GM19193 (cell line): ENCODE results near the gene ROBO1.

Experiments
- POLR2A ChIP-seq: IDR thresholded peaks from 4 replicates; pipeline ENCODE4 v1.6.1; 2011; ENCODE audit not compliant: insufficient read depth, insufficient read length; ENCODE audit errors: extremely low read depth

The ROBO1 gene

GRCh38 chr3:78712270-78712669, 1055.5 kb downstream of the ROBO1 start:
- no peak for TF ChIP-seq POLR2A

GRCh38 chr3:78708565-78709073, 1059.2 kb downstream of the ROBO1 start:
- no peak for TF ChIP-seq POLR2A

- TF ChIP-seq POLR2A = no peak
Observed at GRCh38 chr3:78707609-78708008, 1060.2 kb downstream of the ROBO1 start.

DNA sequence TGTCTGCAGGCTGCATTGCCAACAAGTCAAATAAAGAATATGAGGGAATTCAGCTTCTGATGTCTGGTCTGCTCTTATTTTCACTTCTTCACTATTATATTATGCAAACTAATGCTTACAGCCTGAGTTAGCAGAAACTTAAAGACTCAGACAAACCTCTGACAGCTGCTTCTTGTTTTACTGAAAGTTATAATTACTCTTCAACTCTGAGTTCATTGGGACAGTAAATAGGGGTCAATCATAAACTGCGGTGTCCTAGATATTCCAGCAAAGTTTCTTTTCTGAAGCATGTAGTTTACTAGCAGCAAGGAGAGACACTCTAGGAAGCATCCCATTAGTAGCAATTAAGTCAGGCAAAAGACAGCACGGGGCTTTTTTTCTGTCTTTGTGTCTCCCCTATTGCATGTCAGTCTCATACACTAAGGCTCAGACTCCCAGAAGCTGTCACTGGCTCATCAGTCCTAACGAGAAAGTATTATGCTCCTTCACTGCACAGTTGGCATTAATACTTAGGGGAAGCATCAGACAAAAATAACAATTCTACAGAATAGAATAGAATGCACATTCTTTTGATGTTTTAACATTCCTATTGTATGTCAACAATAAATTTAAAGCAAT, 1060.8 kb downstream of the ROBO1 start:
- TF ChIP-seq POLR2A = no peak

DNA sequence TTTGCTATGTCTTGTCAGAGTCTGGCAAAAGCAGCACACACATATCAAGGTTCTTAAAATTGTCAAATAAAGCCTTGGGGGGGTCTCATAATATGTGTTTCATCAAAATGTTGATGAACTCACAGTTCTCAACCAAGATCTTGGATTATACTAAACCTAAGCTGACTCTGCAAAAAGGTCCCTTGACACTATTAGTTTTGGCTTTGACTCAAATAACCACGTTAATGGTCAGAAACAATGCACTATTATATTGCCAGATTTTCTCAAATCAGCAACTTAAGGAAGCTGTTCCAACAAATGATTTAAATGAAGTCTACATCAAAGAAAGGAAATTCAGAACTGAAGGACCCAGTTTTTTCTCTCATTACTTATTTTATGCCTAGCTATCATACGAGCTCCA, 1063.9 kb downstream of the ROBO1 start:
- no peak for TF ChIP-seq POLR2A

DNA sequence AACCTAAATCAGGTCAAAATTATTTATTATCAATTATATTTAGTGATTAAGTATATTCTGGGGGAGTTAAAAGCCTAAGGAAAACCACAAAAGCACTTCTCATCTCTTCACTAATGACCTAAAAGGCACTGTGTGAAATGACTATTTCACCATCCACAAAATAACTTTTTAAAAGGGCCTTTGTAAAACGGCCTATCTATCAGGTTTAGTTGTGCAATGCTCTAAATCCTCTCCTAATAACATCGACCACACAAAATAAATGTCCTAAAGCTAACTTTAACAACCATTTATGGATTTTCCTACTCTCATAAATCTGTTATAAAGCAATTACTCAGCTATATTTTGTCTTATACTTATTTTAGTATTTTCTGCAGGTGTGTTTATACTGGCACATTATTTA, 1066.3 kb downstream of the ROBO1 start:
- no peak for TF ChIP-seq POLR2A

- TF ChIP-seq POLR2A = no peak
Observed at GRCh38 chr3:78698431-78698830, 1069.4 kb downstream of the ROBO1 start.

- no peak for TF ChIP-seq POLR2A
Observed at GRCh38 chr3:78697426-78697825, 1070.4 kb downstream of the ROBO1 start.

- no peak for TF ChIP-seq POLR2A
Observed at GRCh38 chr3:78690766-78691165, 1077.0 kb downstream of the ROBO1 start.

DNA sequence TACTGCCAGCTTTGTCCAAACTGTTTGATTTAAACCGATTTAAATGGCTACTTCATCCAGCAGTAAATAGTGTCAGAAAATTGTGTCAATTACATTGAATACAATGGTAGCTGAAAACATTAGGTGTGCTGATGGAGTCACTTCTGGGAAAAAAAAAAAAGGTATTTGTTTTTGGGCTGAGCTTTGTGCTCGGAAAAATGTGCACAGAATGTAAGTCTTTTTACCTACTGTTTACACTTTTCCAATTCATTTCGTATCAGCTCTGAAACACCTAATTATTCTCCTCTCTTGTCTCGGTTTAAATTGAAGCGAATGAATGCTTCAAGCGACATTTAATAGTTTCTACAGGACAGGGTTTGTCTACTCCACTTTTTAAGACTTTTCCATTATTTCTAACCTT, 1078.4 kb downstream of the ROBO1 start:
- TF ChIP-seq POLR2A = no peak

DNA sequence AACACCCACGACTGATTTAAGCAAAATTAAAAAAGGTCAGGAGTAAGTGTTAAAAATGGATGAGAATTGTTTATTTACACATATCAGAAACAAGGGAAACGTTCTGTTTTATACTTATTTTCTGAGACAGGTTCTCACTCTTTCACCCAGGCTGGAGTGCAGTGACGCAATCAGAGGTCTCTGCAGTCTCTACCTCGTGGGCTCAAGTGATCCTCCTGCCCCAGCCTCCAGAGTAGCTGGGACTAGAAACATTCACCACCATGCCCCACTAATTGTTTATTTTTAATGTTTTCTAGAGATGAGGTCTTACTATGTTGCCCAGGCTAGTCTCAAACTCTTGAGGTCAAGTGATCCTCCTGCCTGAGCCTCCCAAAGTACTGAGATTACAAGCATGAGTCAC, 1080.3 kb downstream of the ROBO1 start:
- TF ChIP-seq POLR2A = no peak

DNA sequence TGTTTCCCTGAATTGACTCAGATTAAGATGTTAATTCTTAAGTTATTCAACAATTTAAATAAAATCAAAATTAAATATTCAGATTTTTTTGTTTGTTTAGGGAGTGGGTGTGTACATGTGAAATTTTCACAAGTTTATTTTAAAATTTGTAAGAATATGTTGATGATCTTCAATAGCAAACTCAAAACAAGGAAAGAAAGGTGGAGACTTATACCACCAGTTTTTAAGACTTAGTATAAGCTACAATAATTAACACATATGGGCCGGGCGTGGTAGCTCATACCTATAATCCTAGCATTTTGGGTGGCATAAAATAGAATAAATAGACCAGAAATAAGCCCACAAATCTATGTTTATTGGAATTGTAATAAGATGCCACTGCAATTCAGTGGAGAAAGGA, 1084.5 kb downstream of the ROBO1 start:
- no peak for TF ChIP-seq POLR2A

DNA sequence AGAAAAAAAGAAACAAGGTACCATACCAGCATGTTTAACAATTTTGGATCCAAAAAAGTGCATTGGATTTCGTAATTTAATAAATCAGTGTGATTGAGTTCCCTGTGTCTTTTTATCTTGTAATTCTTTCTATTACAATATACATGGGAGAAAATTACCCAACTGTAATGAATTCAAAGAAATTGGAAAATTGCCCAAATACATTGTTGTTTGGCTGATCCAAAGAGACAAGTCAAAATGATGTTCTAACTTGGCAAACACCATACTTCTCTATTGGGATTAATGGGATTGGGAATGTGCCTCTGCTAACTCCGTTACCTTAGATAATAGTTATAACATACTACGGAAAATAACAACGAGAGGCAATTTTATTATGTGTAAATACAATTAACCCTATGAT, 1097.1 kb downstream of the ROBO1 start:
- no peak for TF ChIP-seq POLR2A

GRCh38 chr3:78670094-78670493, 1097.7 kb downstream of the ROBO1 start:
- TF ChIP-seq POLR2A = no peak

DNA sequence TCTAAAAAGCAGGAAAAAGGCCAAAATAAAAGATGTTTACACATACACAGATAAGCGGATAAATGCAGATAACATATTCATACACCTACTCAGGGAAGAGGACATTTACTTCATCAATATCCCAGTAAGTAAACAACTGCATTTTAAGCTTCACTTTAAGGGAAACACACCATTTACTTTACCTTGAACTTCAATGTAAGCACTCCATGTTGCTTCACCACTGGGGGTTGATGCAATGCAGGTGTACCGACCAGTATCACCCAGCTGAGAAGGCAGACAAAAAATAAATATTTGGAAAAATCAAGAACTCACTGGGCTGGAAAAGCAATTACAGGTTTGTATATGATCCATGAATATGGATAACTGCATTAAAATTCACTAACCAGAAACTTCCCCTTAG, 1099.5 kb downstream of the ROBO1 start:
- TF ChIP-seq POLR2A = no peak

DNA sequence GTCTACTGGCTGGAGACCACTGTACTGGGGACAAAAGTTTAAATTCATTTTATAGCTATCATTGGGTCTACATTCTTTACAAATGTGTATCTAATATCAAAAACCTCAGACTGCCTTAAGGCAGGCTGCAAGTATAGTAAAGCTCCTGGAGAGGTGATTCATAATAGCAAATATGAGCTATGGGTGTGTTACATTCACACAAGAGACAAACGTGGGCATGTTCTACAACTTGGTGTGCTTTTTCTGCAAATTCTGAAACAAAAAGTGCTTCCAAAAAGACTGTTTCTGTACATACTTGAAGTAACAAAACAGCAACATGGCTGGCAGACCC, 1101.4 kb downstream of the ROBO1 start:
- no peak for TF ChIP-seq POLR2A
